Right forelimb (tissue), 1 donor: ENCODE measurements around the gene KCNQ5.
"Not testable (repeated sequence)": the region's sequence is repeated elsewhere in the genome, so short reads cannot be mapped to it uniquely, and the experiment has no call there.

Experiments used
- DNase-seq: peaks from one replicate; pipeline ENCODE4 v3.0.0-alpha.2; 2018

KCNQ5 gene

GRCh38 chr6:72966628-72967280, 344.9 kb downstream of the KCNQ5 start:
- DNase-seq, result no peak

GRCh38 chr6:72967329-72967728, 345.5 kb downstream of the KCNQ5 start:
- DNase-seq, result no peak

DNA sequence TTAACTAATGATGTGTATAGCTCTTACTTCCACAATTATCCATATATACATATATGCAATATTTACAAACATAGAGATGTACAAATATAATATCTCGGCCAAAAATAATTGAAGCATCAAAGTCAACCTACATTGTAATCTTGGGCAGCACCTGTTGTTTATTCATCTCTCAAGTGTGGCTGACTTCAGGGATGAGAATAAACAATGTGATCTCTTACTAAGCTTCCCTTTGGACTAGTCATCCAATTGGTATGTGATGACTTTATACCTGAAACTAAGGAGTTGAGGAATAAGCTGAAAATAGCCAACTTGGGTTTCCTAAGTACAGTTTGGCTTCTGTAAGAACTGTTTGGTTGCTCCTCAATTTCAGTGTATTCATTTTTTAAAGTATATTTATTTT, 346.8 kb downstream of the KCNQ5 start:
- no peak for DNase-seq

GRCh38 chr6:72969666-72970065, 347.8 kb downstream of the KCNQ5 start:
- no peak for DNase-seq

GRCh38 chr6:72972579-72972978, 350.7 kb downstream of the KCNQ5 start:
- no peak for DNase-seq

DNA sequence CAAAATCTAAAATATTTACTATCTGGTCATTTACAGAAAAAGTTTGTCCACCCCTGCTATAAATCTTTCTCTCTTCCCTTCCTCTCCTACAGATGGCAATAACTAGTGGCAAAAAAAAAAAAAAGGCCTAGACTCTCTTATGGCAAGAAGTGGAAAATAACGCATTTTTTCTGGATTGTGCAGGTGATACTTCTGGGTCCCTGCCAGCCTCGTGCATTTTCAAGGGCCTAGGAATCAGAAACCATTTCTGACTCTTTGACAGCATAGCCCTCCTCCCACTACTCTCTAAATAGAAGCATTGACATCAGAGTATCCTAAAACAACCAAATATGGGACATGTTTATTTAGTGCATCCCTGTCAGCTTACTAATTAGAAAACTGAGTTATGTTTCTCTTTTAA, 352.4 kb downstream of the KCNQ5 start:
- DNase-seq, result no peak

DNA sequence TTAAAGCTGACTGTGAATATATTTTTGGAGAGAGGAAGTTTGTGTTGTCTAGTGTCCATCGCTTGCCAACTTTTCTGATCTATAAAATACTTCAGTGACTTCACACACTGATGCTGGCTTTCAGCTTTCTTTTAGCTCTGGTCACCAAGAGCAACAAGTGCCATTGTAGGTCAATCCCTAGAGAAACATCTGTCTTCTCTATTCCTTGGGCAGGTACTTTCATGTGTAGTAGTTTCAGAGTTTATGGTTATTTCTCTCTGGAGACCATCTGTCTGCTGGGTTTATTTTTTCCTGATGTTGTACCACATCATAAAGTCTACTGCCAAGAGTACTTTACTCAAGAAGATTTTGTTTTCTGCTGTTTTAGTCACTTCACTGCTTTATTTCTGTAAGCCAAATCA, 353.5 kb downstream of the KCNQ5 start:
- no peak for DNase-seq

GRCh38 chr6:72976484-72976883, 354.6 kb downstream of the KCNQ5 start:
- no peak for DNase-seq

DNA sequence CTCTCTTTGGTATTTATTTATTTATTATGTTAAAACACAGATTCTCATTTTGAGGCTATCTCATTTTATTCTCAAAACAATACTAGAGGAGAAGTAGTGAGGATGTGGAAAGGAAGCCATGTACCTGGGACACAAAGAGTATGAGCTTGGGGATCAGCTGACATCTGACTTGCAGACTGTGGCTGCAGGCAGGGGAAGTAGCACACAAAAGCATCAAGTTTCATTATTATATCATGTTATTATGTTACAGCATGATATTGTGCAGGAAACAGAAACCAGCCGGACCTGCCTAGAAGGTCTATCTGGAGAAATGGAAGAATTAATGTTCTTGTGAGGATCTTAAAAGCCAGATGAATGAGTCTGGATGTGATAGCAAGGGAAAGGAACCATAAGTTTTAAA, 355.2 kb downstream of the KCNQ5 start:
- no peak for DNase-seq

GRCh38 chr6:72978808-72979207, 356.9 kb downstream of the KCNQ5 start:
- DNase-seq, result not testable (repeated sequence)

GRCh38 chr6:72984189-72984831, 362.4 kb downstream of the KCNQ5 start:
- DNase-seq, result not testable (repeated sequence)

DNA sequence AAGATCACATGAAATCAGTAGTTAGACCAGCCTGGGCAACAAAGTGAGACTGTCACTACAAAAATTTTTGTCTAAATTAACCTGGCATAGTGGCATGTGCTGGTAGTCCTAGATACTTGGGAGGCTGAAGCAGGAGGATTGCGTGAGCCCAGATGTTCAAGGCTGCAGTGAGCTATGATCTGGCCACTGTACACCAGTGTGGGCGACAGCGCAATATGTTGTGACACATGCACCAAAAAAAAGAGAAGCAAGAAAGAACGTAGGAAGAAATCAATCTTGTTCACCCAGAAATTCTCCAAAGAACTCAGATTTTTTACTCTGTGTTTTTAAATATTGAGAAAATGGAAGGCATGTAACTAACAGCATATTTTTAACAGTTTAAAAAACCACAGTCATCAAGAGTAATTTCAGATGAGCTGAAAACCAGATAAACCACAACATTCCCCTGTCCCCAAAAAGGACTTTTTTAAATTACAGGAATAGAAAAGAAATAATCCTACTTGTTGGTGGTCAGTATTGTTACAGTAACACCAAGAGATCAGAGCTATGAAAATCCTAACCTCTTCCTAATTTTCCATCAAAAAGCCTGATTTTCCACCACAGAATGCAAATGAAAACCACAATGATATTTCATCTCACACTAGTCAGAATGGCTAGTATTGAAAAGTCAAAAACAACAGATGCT, 363.3 kb downstream of the KCNQ5 start:
- no peak for DNase-seq

DNA sequence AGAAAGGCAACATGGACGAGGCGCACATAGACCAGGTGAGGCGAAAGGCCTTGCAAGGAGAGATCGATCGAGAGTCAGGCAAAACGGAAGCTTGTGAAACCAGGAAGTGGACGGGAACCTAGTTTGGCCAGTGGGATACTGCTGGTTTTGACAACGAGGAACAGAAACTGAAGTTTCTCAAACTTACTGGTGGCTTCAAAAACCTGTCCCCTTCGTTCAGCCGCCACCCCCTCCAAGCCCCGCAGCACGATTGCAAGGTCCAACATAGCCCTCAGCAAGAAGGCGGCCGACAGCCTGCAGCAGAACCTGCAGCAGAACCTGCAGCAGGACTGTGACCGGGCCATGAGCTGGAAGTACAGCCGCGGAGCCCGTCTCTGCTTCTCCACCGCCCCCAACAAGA, 365.4 kb downstream of the KCNQ5 start:
- no peak for DNase-seq

DNA sequence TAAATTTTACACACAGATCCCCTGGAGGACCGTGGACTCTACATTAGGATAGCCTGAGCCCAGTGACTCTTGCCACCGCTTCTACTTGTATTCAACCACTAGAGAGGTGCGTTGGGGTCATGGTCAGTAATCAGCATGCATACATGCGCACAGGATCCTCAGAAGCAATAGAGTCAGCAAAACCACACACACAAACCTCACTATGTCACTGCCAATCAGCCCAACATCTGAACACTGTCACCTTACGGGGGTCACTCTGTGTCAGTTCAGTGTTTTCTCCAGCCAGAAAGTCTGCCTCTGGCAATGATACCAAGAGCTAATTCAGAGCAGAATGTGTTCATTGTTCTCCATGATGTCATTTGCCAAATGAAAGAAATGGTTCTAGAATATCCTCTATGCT, 378.1 kb downstream of the KCNQ5 start:
- DNase-seq, result no peak

DNA sequence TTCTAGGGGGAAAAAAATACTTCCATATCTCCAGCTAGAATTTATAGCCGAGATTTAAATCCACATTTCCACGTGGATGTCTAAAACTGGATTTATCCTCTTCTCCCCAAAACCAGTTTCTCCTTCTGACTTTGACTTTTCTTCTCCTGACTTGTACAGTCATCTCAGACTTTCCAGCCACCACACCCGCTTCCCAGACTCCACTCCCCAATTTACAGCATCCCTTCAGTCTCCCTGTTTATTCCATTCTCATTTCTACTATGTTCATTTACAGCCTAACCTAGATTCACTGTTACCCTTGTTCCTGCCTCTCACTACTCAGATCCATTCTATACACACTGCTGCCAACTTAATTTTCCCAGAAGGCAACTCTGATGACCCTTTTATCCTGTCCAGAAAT, 378.6 kb downstream of the KCNQ5 start:
- DNase-seq, result no peak

- no peak for DNase-seq
These were observed 380.7 kb downstream of the KCNQ5 start for GRCh38 chr6:73002588-73002987.

- DNase-seq, result no peak
These were observed 381.4 kb downstream of the KCNQ5 start for GRCh38 chr6:73003302-73003701.

- no peak for DNase-seq
These were observed 382.4 kb downstream of the KCNQ5 start for GRCh38 chr6:73004231-73004630.

- DNase-seq, result no peak
These were observed 383.0 kb downstream of the KCNQ5 start for GRCh38 chr6:73004861-73005260.

DNA sequence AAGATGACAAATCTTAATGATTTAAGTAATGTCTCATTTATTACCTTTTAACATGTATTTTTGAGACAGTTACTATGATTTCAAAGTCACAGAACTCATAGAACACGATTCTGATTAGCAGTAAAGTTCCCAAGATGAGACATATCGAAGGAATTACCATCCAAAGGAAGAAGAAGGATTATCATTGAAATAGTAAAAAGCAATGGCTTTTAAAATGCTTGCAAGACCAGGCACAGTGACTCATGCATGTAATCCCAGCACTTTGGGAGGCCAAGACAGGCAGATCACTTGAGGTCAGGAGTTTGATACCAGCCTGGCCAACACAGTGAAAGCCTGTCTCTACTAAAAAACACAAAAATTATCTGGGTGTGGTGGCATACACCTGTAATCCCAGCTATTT, 384.3 kb downstream of the KCNQ5 start:
- no peak for DNase-seq

DNA sequence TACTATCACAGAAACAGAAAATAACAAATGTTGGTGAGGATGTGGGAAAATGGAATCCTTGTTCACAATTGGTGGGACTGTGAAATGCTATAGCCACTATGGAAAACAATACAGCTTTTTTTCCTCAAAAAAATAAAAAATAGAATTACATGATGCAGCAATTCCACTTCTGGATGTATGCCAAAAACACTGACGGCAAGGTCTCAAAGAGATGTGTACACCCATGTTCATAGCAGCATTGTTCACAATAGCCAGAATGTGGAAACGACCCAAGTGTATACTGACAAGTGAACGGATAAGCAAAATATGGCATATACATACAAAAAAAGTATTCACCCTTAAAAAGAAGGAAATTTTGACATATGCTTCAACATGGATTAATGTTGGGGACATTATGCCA, 390.1 kb downstream of the KCNQ5 start:
- no peak for DNase-seq

DNA sequence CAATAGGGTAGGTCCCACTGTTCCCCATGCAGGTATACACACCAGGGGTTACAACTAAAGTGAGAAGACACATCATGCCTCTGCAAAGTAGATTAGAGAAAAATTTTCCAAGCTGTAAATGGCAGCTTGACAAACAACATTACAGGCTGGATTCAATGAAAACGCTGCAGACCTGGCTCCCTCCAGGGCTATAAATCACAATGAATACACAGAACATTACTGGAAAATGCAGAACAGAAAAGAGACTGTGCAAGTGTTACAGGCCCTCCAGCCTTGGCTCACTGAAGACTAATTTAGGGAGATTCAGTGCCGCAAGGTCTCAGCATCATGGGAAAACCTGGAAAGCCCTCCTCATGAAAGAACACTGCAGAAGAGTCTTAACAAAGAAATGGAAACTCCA, 395.6 kb downstream of the KCNQ5 start:
- DNase-seq, result no peak

DNA sequence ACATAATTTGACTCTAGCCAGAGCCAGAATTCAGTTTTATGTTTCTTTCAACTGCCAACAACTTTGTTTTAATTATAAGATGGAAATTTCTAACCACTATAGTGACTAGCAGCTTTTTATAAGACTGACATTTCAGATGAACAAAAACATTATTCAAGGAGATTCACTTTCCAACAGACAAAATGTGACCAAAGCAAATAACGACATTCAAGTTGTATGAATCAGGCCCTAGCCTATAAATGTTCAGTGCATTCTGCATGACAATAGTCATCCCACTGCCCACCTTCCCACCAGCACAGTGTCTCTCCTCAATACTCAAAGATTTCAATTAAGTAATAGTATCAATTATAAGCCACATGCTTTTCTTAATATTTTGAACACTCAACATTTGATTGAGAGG, 402.7 kb downstream of the KCNQ5 start:
- DNase-seq, result no peak

- no peak for DNase-seq
These were observed 405.8 kb downstream of the KCNQ5 start for GRCh38 chr6:73027691-73028090.
